ENCODE measurements around the gene CBFA2T3.

The CBFA2T3 gene

GRCh38 chr16:88915639-88916327 is 61.2 kb downstream of the CBFA2T3 start:
- no peak overlapping the region for H3K4me3 ChIP-seq (ENCODE audit: low read depth, low read length)
- DNase-seq (ENCODE audit: low read depth): no peak

DNA sequence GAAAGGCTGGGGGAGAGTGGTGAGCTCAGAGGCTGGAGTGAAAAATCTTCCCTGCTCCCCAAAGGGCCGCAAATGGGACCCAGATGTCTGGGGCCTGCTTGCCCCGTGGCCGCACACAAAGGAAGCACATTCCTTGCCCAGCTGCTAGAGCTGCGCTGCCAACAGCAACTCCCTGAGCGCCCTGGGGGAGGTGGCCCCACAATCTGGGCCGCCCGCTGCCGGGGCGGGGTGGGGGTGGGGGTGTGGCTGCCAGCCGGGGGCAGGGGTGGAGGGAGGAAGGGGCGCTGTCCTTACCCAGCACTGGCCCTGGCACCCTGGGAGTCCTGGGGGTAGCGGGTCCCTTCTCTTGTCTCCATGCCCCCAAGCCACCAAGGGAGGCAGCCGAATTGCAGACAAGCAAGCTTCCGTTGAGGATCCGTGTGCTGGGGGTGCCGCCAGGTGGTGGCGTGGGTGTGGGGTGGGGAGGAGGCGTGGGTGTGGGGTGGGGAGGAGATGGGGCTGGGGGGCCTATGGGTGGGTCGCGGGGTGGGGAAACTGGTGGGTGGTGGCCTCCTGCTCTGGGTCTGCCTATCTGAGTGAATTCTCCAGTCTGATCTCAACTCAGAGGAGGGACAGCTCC is 62.1 kb downstream of the CBFA2T3 start:
- no peak for DNase-seq (ENCODE audit: low read depth)
- no peak overlapping the region for H3K4me3 ChIP-seq (ENCODE audit: low read depth, low read length)

DNA sequence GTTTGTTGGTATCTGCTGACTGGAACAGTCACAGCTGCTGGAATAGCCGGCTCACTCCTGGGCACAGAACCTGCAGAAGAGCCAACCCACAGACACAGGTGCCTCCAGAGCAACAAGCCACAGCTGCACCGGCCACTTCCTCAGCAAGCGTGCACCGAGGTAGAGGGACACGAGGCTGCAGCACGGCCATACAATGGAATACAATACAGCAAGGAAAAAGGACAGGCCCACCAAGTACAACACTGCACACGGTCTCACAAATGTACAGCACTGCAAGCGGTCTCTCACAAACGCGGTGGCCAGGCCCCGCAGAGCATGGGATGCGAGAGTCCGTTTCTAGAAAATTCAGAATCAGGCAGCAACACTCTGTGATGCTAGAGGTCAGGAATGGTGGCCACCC is 63.1 kb downstream of the CBFA2T3 start:
- H3K4me3 ChIP-seq (ENCODE audit: low read depth, low read length): no peak overlapping the region

DNA sequence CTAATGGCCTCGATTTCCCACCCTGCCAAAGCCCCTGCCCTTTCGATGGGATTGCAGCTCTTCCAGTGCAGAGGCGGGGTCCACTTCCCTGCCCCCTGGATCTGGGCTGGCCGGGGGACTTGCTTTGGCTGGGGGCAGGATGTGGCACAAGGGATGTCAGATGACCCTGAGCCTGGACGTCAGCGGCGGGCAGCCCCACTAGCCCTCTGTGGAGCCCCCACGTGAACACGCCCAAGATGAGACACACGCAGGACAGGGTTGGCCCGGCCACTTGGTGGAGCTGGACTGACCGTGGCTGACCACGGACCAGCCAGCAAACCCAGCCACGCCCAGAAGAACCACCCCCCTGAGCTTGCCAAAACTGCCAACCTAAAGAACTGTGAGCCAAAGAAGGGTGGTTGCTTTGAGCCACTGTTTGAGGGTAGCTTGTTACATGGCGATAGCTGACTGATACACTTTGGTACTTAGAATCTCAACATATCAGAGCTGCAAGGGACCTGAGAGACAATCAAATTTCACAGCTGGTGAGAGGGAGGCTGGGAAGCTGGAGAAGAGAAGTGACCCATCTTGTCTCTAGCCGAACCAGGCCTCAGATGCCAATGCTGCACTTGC is 63.9 kb downstream of the CBFA2T3 start:
- no peak overlapping the region for H3K4me3 ChIP-seq (ENCODE audit: low read depth, low read length)

More for the DNA sequence above, 63.1 kb downstream of the CBFA2T3 start:
- DNase-seq (ENCODE audit: low read depth): no peak

GRCh38 chr16:88912556-88912955 is 64.5 kb downstream of the CBFA2T3 start:
- no peak for DNase-seq (ENCODE audit: low read depth)
- H3K4me3 ChIP-seq (ENCODE audit: low read depth, low read length): no peak overlapping the region

More for the DNA sequence above, 63.9 kb downstream of the CBFA2T3 start:
- DNase-seq (ENCODE audit: low read depth): no peak

- H3K4me3 ChIP-seq (ENCODE audit: low read depth, low read length): no peak overlapping the region
- no peak for DNase-seq (ENCODE audit: low read depth)
Observed at GRCh38 chr16:88911946-88912310, 65.1 kb downstream of the CBFA2T3 start.

- H3K4me3 ChIP-seq (ENCODE audit: low read depth, low read length): no peak overlapping the region
- no peak for DNase-seq (ENCODE audit: low read depth)
Observed at GRCh38 chr16:88911136-88911945, 65.7 kb downstream of the CBFA2T3 start.

DNA sequence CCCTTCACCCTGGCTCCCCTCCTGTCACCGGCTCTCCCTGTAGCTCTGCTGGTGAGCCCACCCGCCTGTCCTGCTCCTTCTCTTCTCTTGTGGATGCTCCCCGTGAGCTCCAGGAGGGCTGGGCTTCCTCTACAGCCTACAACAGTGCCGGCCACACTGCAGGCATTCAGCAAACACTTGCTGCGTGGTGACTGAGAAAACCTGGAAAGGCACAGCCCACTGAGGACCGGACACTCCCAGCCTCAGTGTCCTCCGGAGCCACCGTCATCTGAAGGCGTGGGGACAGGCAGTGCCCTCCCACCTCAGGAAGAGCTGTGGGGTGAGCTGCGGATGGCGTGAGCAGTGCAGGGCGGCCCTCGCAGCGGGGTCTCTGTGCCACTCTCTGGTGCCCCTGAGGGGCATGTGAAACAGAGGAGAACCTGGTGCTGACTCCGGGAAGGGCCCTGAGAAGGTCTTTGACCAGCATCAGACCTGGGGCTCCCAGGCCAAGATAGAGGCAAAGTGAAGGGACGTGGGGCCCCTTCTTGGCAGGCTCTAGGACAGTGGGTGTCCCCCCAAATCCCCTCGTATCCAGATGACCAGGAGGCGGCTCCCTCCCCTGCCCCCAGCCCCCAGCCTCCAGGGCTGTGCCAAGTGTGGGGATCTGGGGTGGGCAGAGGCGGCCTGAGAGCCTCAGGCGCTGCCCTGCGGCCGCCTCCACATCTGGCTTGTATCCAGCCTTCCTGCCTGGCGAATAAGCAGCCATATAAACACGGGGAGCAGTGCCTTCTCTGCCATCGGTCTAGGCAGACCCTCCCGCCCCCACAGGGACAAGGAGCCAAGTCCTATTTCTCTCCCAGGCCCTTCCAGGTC is 66.5 kb downstream of the CBFA2T3 start:
- no peak overlapping the region for H3K4me3 ChIP-seq (ENCODE audit: low read depth, low read length)
- DNase-seq (ENCODE audit: low read depth): no peak

DNA sequence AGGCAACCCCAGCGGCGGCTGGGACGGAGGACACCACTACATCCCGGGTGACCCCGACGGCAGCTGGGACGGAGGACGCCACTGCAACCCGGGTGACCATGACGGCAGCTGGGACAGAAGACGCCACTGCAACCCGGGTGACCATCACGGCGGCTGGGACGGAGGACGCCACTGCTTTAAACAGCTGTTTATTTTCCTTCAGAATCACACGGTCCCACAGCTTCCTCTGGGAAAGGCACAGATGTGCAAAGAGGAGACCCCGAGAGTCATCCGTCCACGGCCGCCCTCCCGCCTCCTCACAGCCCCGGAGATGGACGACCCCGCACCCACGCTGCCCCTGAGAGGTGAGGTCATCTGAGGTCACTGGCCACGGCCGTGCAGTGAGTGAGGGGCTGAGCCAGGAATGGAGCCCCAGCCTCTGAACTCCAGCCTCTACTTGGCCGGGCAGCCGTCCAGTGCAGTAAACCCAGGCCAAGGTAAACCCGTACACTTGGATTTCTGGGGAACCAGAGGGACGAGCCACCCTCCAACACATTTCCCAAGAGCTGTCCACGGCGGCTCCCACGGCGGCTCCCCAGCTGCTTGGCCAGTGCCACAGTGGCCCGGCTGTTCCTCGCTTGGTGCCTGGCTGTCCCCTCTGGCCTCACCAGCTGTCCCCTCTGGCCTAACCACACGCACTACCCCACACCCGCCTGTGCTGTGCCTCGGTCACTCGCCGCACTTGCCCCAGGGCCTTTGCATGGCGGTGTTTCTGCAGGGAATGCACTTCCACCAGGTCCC is 67.4 kb downstream of the CBFA2T3 start:
- no peak for DNase-seq (ENCODE audit: low read depth)

GRCh38 chr16:88908307-88908706 is 68.7 kb downstream of the CBFA2T3 start:
- no peak overlapping the region for H3K4me3 ChIP-seq (ENCODE audit: low read depth, low read length)
- no peak for DNase-seq (ENCODE audit: low read depth)

More for the DNA sequence above, 67.4 kb downstream of the CBFA2T3 start:
- H3K4me3 ChIP-seq (ENCODE audit: low read depth, low read length): no peak overlapping the region

DNA sequence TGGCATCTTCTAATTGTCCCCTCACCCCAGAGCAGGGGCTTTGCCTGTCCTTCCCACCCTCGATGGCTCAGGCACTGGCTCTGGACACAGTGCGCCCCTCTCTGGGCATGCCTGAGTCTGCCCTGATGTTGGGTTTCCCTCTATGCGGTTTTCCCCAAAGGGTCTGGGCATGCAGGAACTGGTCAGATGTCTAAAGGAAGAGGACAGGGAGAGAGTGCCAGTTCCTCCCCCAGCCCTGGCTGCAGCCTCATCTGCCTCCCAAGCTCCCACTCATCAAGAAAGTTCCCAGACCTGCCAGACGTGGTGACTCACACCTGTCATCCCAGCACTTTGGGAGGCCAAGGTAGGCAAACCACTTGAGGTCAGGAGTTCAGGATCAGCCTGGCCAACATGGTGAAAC is 69.2 kb downstream of the CBFA2T3 start:
- no peak overlapping the region for H3K4me3 ChIP-seq (ENCODE audit: low read depth, low read length)
- DNase-seq (ENCODE audit: low read depth): no peak

GRCh38 chr16:88906535-88907105 is 70.4 kb downstream of the CBFA2T3 start:
- no peak overlapping the region for H3K4me3 ChIP-seq (ENCODE audit: low read depth, low read length)
- no peak for DNase-seq (ENCODE audit: low read depth)

- no peak for DNase-seq (ENCODE audit: low read depth)
Observed at GRCh38 chr16:88906020-88906419, 71.0 kb downstream of the CBFA2T3 start.

GRCh38 chr16:88905563-88905962 is 71.4 kb downstream of the CBFA2T3 start:
- no peak for DNase-seq (ENCODE audit: low read depth)

More at GRCh38 chr16:88906020-88906419, 71.0 kb downstream of the CBFA2T3 start:
- no peak overlapping the region for H3K4me3 ChIP-seq (ENCODE audit: low read depth, low read length)

DNA sequence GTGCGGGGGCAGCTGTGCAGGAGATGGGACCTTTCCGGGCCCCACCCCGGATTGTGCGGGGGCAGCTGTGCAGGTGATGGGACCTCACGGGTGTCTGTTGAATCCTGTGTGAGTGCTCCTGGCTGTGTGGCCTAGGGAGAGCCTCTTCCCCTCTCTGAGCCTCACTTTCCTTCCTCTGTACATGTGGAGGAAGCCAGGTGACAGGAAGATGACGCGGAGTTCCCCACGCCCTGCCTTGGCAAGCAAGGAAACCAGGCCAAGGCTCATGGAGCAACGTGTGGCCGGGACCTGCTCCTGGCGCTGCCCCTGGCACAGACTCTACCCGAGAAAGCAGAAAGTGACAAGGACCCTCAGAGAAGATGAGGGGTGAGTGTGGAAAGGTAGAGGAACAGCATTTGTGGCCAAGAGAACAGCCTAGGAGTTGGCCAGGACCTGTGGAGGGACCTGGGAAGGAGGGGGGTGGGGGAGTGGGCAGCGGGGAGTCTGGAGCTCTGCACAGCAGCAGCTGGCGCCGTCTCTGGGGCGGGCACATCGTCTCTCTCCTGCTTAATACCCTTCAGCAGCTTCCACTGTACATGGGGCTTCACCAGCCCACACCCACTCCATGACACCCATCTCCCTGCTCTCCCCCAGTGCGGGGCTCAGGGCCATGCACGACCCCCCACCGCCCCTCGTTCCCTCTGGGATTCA is 72.2 kb downstream of the CBFA2T3 start:
- no peak for DNase-seq (ENCODE audit: low read depth)
- no peak overlapping the region for H3K4me3 ChIP-seq (ENCODE audit: low read depth, low read length)

More at GRCh38 chr16:88905563-88905962, 71.4 kb downstream of the CBFA2T3 start:
- H3K4me3 ChIP-seq (ENCODE audit: low read depth, low read length): no peak overlapping the region

DNA sequence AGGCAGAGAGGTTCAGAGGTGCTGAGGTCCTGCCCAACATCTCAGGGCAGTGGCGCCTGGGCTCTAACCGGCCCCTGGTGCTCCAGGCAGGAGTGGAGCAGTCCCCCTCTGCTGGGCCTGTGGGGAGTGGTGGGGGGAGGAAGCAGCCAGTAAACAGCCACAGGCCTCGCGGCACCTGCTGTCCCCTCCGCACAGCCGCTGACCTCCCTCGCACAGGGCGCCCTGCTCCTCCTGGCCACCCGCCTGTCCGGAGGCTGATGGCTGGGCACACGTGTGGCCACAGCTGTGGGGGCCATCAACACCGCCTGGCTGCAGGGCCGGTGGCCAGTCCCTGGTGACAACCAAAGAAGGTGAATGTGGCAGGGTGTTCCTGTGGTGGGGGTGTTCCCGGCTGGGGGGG is 73.7 kb downstream of the CBFA2T3 start:
- DNase-seq (ENCODE audit: low read depth): no peak
- H3K4me3 ChIP-seq (ENCODE audit: low read depth, low read length): no peak overlapping the region

DNA sequence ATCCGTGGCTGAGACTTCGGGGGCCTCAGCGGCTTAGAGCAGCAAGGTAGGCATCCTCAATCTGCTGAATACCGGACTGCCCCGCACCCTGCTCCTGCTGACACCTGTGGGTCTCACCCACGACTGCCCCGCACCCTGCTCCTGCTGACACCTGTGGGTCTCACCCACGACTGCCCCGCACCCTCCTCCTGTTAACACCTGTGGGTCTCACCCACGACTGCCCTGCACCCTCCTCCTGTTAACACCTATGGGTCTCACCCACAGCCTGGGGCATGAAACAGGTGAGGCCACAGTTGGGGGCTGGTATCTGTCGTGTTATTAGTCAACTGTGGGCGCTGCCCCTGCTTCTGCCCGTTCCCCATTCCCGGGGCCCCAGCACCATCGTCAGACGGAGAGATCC is 74.3 kb downstream of the CBFA2T3 start:
- H3K4me3 ChIP-seq (ENCODE audit: low read depth, low read length): no peak overlapping the region
- no peak for DNase-seq (ENCODE audit: low read depth)

Measured in skeletal muscle cell (primary cell).